GM12878 (cell line): Measurements from ENCODE around the gene SYNGR4. TPM values are rescaled to one million over a fixed set of nuclear protein-coding genes. Genes with fewer than 3 reads are reported as not detected.

ENCODE experiments used
- ATF2 ChIP-seq: IDR thresholded peaks from 2 replicates; pipeline ENCODE4 v1.6.1; 2012; ENCODE audit warnings: low read length, inconsistent platforms
- BCL11A ChIP-seq: IDR thresholded peaks from 2 replicates; pipeline ENCODE4 v1.6.1; 2011; ENCODE audit warnings: low read depth, low read length
- MAX ChIP-seq: IDR thresholded peaks from 2 replicates; pipeline ENCODE4 v1.6.1; 2012; ENCODE audit warnings: low read depth, low read length, improper control_type of control experiment
- RAD21 ChIP-seq: IDR thresholded peaks from 2 replicates; pipeline ENCODE4 v1.6.1; 2011; ENCODE audit warnings: mild to moderate bottlenecking, low read depth, low read length, moderate library complexity; ENCODE audit not compliant: insufficient read depth
- RELB ChIP-seq: fragments of 450-650 bp; IDR thresholded peaks from 2 replicates; pipeline ENCODE4 v1.6.1; 2017; ENCODE audit warnings: low read depth, mild to moderate bottlenecking, moderate library complexity
- SIN3A ChIP-seq: IDR thresholded peaks from 2 replicates; pipeline ENCODE4 v1.6.1; 2012; ENCODE audit warnings: low read depth, low read length, improper control_type of control experiment
- SP1 ChIP-seq: IDR thresholded peaks from one replicate; pipeline ENCODE4 v1.6.1; 2011; ENCODE audit warnings: low read depth, low read length
- ZBTB4 ChIP-seq: fragments of 450-650 bp; formaldehyde crosslinking; IDR thresholded peaks from 2 replicates; pipeline ENCODE4 v1.4.0; 2022; ENCODE audit warnings: mild to moderate bottlenecking, moderate library complexity
- polyA plus RNA-seq, 11 experiments: library from polyadenylated mRNA; depleted of rRNA in 4 of 11; unstranded in 6 of 11; stranded (reverse) in 5 of 11; fragments of >200 nt; fragmentation: Nextera tagmentation in 4 of 11; fragmentation: Illumina TruSeq in 1 of 11; extraction: Ambion mirVana in 4 of 11; extraction: Trizol in 1 of 11; gene quantifications; 1 replicate in 1 of 11; 2 replicates in 10 of 11; pipeline versions ENCODE4 v1.2.1 to v1.2.3, GENCODE V29; 2011 to 2016; ENCODE audit warnings: inconsistent platforms in 2 of 11, missing spikeins in 2 of 11, low read depth in 1 of 11
- total RNA-seq, 4 experiments: library from RNA; depleted of rRNA in 3 of 4; stranded (reverse); fragments of >200 nt in 3 of 4; fragmentation: Illumina TruSeq in 1 of 4; extraction: Trizol in 1 of 4; gene quantifications; 2 replicates each; pipeline versions ENCODE4 v1.2.1 to v1.2.3, GENCODE V29; 2013 to 2021

The SYNGR4 gene
- total and polyA plus RNA-seq, 10 of the 15 experiments (the other 5 are each of a cell fraction or from before 2014, with no cell fraction given), result 0.08 to 0.72 (median 0.17) TPM; not detected in 6

GRCh38 chr19:48372904-48373303, 8.7 kb downstream of the SYNGR4 start (continued):
- TF ChIP-seq ZBTB4 (CRISPR knock-in tag), result no peak
- no peak for TF ChIP-seq BCL11A
- no peak for TF ChIP-seq RAD21
- no peak for TF ChIP-seq SP1
- no peak for TF ChIP-seq MAX
- no peak for TF ChIP-seq SIN3A
- TF ChIP-seq RELB, result no peak
- no peak for TF ChIP-seq ATF2
